ENCODE data around the gene SUOX.
A peak's percentile ranks its signal among the peaks of the same experiment; 100 is the strongest.

The SUOX gene

DNA sequence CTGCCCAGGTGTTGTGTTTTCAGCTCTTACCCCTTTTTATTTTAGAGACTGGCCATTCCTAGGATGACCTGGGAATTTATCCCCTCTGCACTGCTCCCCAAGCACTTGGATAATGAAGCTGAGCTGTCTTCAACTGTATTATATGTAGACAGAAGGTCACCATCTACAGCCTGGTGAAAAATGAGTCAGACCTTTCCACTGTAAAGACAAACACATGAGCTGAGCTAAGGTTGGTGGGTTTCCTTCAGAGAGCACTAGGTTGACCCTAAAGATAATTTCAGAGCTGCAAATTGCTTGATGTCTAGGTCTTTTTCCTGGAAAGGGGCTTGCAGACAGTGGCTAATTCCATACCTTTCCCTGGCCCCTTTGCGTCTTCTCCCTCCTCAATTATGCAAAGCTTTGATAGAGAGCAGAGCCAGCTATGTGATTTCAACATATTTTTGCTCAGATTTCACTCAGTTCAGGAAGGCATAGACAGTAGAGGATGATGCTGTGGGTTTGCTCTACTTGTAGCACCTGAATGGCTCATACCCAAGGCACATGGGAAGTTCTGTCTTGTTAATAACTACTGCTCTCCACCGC lies 14.5 kb downstream of the SUOX start:
- no peak for DNase-seq (ENCODE audit: extremely low read depth, low read depth)
- TF ChIP-seq CTCF (IDR thresholded peaks at IDR 0.05; ENCODE audit: low read depth, low read length) = no peak

GRCh38 chr12:56013482-56013881 lies 16.4 kb downstream of the SUOX start:
- no peak for TF ChIP-seq CTCF (IDR thresholded peaks at IDR 0.05; ENCODE audit: low read depth, low read length)
- DNase-seq (ENCODE audit: extremely low read depth, low read depth) = no peak

GRCh38 chr12:56014205-56014604 lies 17.1 kb downstream of the SUOX start:
- DNase-seq (ENCODE audit: extremely low read depth, low read depth) = no peak

DNA sequence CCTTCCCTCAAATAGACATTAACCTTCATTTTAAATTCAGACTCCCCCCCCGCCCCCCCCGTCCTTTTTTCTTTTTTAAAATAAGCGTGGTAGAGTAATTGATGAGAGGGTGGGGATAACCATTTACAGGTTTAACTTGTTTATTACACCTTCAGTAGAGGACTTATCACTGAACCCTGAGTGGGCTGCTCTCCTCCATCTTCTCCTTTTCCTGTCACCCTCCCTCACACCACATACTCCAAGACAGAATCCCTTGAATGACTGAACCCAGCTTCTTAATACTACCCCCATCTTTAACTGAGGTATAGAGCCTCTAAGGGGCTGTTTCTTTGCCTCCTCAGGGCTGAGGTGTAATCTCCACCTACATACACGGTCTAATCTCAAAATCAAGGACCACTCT lies 20.1 kb downstream of the SUOX start:
- no peak for TF ChIP-seq CTCF (IDR thresholded peaks at IDR 0.05; ENCODE audit: low read depth, low read length)
- no peak for DNase-seq (ENCODE audit: extremely low read depth, low read depth)

More at GRCh38 chr12:56014205-56014604, 17.1 kb downstream of the SUOX start:
- TF ChIP-seq CTCF (IDR thresholded peaks at IDR 0.05; ENCODE audit: low read depth, low read length) = no peak

DNA sequence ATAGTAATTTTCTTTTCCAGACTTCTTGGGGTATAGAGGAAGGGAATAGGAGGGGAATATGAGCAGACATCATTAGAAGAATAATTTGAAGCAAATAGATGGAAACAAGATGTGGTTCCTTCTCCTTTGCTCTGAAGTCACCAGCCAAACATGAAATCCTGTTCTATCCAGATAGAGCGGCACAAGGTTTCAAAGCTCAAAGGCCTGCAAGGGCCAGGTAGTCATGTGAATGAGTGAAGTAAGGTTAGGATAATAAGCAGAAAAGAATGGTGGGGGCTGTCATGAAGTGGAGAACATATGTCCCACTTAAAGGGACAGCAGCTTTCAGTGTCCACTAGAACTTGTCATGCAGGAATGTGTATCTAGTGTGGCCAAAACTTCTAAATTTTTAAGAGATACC lies 21.3 kb downstream of the SUOX start:
- DNase-seq (ENCODE audit: extremely low read depth, low read depth) = no peak
- no peak for TF ChIP-seq CTCF (IDR thresholded peaks at IDR 0.05; ENCODE audit: low read depth, low read length)

DNA sequence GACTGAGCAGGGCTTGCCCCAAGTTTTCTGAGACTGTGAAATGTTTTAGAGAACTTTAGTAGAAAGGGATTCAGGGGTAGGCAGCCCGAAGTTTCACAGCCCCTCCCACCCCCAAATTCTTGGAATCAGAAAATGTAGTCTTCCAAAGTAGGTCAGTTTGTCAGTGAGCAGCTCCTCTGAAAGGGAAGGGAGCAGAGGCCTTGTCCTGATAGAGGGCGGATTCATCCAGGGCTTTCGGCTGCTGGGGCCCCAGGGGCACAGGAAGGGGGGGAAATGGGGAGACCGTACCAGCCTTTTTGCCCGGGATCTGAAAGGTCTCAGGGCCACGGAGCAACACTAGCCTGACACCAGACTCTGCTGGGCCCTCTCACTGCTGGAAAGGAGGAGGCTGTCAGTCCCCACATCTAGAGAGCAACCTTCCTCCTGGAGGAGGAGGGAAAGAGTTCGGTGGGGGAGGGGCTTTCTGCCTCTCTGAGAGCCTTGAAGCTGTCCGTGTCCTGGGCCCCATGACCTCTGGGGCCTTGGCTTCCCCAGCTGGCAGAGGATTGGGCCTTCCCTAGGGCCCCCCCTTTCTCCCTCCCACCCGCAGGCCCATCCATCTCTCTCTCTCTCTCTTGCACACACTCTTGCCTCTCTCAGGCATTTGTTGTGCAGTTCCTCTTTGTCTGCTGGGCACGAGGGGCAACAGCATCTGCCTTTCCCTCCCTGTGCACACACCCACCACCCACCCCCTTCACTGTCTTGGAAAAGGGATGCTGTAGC lies 23.5 kb downstream of the SUOX start, which contains the start of gene IKZF4:
IKZF4 (plus strand) TSS at position 621 of the 762 bp plus-strand sequence. CDS start 451 bp downstream, outside the sequence.
- peak; percentile 12 for DNase-seq (ENCODE audit: extremely low read depth, low read depth)
- TF ChIP-seq CTCF (IDR thresholded peaks at IDR 0.05; ENCODE audit: low read depth, low read length) = no peak

DNA sequence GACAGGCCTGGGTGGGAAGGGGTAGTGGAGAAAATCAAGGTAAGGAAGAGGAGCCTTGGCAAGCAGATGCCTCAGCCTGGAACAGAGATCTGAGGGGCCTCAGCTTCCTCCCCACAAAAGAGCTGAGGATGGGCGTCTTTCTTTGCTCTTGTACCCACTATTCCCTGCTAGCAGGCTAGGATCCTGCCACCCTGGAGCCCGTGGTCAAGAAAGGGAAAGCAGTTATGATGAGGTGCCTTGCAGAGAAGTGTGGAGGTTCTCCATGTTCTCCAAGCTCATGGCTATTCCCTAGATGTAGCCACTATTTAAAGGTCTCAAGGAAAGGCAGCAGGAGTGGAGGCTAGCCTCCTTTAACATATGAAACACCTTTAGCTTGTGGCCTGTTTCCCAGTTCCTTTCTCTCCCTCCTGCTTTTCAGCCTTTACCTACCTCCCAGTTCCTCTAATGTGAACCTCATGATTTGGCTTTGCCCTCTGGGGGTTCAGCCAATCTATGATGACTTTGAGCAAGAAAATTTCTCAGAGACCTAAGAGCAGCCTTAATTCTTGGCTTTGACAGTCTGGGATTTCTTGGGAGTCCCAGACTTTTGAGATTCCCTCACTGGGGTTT lies 24.9 kb downstream of the SUOX start:
- DNase-seq (ENCODE audit: extremely low read depth, low read depth) = no peak
- no peak for TF ChIP-seq CTCF (IDR thresholded peaks at IDR 0.05; ENCODE audit: low read depth, low read length)

Measured in AG09319 (cell line).